HL-60/S4 treated with retinoic acid at 250 ng/mL for 4 days and 3 days (cell line): Measurements from ENCODE around the gene IFNW1.
"Not testable (repeated sequence)": the region's sequence is repeated elsewhere in the genome, so short reads cannot be mapped to it uniquely, and the experiment has no call there.

Experiments used
- in situ Hi-C: fragments of 300-500 bp; cut with MboI; formaldehyde crosslinking; loops from 2 replicates; pipeline ENCODE4 v1.7.0; 2022; ENCODE audit warnings: low sequenced_read_pairs

IFNW1 gene

GRCh38 chr9:21141427-21141882, at the start of gene IFNW1:
Gene IFNW1, minus strand, starts transcription at chr9:21141832. Its CDS starts 262 bp downstream, at chr9:21141570.
- in situ Hi-C loops, result no loop called here

GRCh38 chr9:21187487-21187886, 45.9 kb upstream of the IFNW1 start, which contains the start of gene IFNA4:
Gene IFNA4, minus strand, starts transcription at chr9:21187587. Its CDS starts 56 bp downstream, at chr9:21187531.
- in situ Hi-C loops, result not testable (repeated sequence)

GRCh38 chr9:21182810-21183736, 41.4 kb upstream of the IFNW1 start:
- in situ Hi-C loops, result not testable (repeated sequence)

- in situ Hi-C loops, result no loop called here
These were observed 33.0 kb upstream of the IFNW1 start for GRCh38 chr9:21174671-21175070.

GRCh38 chr9:21172156-21172555, 30.5 kb upstream of the IFNW1 start:
- in situ Hi-C loops, result no loop called here

- in situ Hi-C loops, result no loop called here
These were observed 29.7 kb upstream of the IFNW1 start for GRCh38 chr9:21171351-21171750.

- in situ Hi-C loops, result not testable (repeated sequence)
These were observed 24.9 kb upstream of the IFNW1 start, which contains the start of gene IFNA21 for GRCh38 chr9:21166560-21166959. Gene IFNA21, minus strand, starts transcription at chr9:21166660. Its CDS starts 48 bp downstream, at chr9:21166612.

GRCh38 chr9:21165516-21165915, 23.9 kb upstream of the IFNW1 start:
- in situ Hi-C loops, result no loop called here

GRCh38 chr9:21160178-21160577, 18.5 kb upstream of the IFNW1 start:
- in situ Hi-C loops, result no loop called here

GRCh38 chr9:21155501-21155900, 13.9 kb upstream of the IFNW1 start:
- in situ Hi-C loops, result no loop called here

GRCh38 chr9:21154018-21154608, 12.5 kb upstream of the IFNW1 start:
- in situ Hi-C loops, result no loop called here

GRCh38 chr9:21153336-21154017, 11.8 kb upstream of the IFNW1 start:
- in situ Hi-C loops, result no loop called here

- in situ Hi-C loops, result no loop called here
These were observed 3.0 kb upstream of the IFNW1 start for GRCh38 chr9:21144603-21145002.

- in situ Hi-C loops, result no loop called here
These were observed 4.6 kb downstream of the IFNW1 start for GRCh38 chr9:21137020-21137419.

- in situ Hi-C loops, result no loop called here
These were observed 5.9 kb downstream of the IFNW1 start for GRCh38 chr9:21135736-21136135.

- in situ Hi-C loops, result not testable (repeated sequence)
These were observed 13.4 kb downstream of the IFNW1 start for GRCh38 chr9:21128186-21128585.

- in situ Hi-C loops, result no loop called here
These were observed 19.9 kb downstream of the IFNW1 start for GRCh38 chr9:21121595-21122251.

- in situ Hi-C loops, result no loop called here
These were observed 20.6 kb downstream of the IFNW1 start for GRCh38 chr9:21121079-21121478.

GRCh38 chr9:21119093-21119770, 22.4 kb downstream of the IFNW1 start:
- in situ Hi-C loops, result no loop called here

GRCh38 chr9:21114311-21114710, 27.3 kb downstream of the IFNW1 start:
- in situ Hi-C loops, result no loop called here
